HG02678 (cell line): ENCODE measurements around the gene NNAT.
"Not testable (repeated sequence)": the region's sequence is repeated elsewhere in the genome, so short reads cannot be mapped to it uniquely, and the experiment has no call there.

ENCODE experiments used
- ATAC-seq: cut with Tn5 transposase; IDR thresholded peaks from one replicate; pipeline ENCODE4 v1.9.1; 2021; ENCODE audit warnings: mild to moderate bottlenecking, moderate library complexity; ENCODE audit not compliant: unreplicated experiment

Gene NNAT, protein sequence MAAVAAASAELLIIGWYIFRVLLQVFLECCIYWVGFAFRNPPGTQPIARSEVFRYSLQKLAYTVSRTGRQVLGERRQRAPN

DNA sequence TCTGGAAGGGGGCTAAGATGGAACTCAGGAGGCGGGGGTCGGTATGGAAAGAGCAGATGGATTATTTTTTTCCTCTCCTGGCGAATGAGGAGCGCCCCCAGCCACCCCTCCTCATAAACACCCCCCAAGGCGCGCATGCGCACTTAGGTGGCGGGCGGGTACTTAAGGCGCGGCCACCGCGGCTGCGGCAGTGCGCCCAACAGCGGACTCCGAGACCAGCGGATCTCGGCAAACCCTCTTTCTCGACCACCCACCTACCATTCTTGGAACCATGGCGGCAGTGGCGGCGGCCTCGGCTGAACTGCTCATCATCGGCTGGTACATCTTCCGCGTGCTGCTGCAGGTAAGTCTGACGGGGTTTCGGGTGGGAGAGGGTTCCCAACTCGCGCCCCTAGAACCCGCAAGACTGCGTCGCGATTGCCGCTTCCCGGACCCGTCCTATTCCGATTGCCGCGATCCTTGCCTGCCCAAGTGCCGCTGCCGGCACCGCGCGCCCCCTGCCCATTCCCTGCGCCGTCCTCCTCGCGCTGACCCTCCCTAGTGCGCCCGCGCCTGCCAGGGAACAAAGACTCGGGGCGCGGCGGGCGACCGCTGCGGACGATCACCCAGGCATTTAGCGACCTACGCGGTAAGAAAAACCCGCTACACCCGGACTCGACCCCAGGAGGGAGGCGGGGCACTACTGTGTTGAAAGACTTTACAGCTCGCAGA lies at the start of gene NNAT:
Gene NNAT, plus strand, starts transcription at position 190 of the 711 bp plus-strand sequence. Its CDS starts 82 bp downstream, at position 272.
- no peak for ATAC-seq

DNA sequence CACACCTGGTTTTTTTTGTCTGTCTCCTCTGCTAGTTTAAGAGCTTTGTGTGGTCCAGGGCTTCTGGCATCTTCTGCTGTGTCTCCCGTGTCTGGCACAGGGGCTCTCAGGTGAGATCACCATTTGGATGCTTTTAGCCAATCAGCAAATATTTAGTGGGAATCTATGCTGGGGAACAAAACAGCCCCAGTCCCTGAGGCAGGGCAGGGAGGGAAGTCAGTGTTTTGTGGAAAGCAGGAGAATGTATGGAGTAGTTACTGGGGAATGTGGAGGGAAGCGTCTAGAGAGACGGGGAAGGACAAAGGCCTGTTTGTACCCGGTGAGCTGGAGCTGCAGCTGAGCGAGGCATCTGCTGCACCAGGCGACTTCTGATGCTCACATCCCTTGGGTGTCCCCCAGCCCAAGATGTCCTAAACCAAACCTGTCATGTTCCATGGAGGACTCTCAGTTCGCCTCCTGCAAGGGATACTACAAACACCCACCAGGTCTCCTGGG lies 49.3 kb upstream of the NNAT start:
- no peak for ATAC-seq

DNA sequence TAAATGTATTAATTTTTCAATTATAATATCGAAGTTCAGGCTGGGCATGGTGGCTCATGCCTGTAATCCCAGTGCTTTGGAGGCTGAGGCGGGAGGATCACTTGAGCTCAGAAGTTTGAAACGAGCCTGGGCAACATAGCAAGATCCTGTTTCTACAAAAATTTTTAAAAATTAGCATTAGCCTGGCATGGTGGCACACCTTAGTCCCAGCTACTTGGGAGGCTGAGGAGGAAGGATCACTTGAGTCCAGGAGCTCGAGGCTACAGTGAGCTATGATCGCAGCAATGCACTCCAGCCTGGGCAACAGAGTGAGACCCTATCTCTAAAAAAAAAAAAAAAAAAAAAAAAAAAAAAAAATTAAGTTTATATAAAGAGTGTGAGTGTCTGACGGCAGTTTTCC lies 48.6 kb upstream of the NNAT start:
- not testable (repeated sequence) for ATAC-seq

DNA sequence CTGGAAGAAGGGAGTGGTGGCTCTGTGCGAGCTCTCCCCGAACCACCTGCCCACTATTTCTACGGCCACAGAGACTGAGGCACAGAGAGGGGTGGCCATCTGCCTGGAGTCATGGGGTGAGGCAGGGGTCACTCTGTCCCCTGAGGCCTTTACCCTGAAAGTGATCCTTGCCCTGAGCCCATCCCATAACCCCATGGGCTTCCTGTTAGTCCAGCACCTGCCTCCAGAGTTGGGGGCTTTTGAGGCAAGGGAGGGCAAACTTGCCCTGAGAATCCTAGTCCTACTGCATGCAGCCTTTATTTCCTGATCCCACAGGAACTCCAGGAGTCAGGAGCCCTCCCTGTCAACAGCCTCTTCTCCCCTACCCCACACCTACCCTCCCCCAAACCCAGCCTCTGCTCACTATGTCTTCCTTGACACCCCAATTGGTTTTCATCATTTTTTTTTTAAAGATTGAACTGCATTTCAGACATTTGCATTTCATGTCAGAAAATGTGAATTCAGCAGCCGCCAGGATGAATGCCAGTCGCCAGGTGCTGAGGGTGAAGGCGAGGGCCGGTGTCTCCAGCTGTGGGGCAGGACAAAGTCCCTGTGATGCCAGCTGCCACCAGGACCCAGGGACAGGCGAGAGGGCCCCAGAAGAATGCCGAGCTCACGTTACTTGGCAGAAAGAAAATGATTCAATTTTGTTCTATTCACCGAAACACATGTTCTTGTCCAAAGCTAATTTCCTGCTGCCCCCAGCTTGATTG lies 47.6 kb upstream of the NNAT start:
- no peak for ATAC-seq

DNA sequence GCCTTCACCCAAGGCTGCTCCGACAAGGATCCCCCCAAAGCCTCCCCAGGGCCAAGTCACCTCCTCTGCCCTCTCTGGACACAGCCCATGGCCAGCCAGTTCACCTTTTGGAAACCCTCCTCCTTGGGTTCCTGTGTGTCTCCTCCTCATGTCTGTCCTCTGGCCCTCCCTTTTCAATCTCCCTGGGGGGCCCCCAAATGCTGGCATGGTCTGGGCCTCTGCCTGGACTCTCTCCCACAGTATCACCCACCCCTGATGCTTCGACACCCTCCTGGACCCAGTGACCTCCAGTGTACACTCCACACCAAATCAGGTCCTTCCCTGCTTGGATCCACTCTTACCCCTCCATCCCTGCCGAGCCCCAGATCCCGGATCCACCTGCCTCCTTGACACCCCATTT lies 46.7 kb upstream of the NNAT start:
- no peak for ATAC-seq

DNA sequence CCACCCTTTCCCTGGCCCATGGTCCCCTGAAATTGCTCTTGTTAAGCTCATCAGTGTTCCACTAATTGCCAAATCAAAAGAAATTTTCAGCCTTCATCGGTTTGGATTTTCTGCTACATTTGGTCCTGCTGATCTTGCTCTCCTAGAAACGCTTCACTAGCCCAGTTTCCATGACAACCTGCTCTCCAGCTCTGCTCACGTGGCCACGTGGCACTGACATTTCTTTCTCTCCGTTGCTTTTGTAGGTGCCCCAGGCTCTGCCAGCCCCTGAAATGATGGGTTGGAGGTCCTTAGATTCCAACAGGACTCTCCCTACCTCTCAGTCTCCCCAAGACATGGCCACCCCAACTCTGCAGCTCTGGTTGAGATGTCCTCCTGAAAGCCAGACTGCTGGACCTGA lies 45.8 kb upstream of the NNAT start:
- no peak for ATAC-seq

DNA sequence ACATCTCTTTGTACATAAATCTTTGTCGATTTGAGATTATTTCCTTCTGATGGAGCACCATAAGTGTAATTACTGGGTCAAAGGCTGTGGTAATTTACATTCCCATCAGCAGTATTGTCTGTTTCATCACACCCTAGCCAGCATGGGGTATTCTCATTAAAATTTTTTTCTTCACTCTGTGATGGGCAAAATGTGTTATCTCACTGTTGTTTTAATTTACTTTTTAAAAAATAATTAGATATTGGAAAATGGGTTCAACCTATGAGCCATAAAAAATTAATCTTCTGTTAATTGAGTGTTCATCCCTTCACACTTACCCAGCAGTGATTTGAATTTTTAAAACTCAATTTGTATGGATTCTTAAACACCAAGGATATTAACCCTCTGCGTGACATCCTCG lies 44.0 kb upstream of the NNAT start:
- no peak for ATAC-seq

DNA sequence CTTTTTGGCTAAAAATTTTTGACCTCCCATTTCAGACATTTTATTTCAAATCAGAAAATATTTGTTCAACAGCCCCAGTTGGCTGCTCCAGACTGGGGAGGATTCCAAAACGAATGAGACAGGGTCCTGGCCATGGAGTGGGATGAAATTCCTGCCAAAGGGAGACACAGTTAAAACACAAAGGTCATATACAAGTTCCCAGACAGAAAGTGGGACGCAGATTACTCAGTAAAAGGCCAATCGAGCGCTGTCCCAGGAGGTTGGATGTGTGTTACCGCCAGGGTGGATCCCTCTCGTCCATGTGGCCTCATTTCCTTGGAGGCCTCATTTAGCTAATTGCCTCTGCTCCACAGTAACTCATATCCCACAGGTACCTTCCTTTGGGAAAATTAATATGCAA lies 41.8 kb upstream of the NNAT start:
- ATAC-seq, result no peak

DNA sequence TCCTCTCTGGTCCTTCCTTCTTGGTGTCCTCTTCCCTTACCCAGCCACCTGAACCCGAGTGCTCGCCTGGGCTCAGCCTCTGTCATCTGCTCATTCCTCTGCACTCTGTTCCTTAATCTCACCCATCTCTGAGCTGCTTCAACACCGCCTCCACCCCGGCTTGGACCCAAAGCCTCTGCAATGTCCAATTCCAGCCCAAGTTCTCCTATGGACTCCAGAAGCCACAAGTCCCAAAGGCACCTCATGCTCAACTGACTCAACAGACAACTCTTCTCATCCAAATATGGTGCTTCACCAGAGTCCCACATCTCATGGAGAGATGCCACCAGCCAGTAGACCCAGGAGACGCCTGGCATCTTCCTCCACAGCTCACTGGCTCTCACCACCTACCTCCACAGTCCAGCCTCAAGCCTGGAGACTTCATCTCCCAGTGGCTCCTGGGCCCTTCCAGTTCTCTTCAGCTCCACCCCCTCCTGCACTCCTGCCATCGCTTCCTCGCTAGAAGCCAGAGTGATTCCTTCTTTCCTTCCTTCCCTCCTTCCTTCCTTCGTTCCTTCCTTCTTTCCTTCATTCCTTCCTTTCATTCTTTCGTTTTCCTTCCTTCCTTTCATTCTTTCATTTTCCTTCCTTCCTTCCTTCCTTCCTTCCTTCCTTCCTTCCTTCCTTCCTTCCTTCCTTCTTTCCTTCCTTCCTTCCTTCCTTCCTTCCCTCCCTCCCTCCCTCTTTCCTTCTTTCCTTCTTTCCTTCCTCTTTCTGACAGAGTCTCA lies 40.9 kb upstream of the NNAT start:
- no peak for ATAC-seq

DNA sequence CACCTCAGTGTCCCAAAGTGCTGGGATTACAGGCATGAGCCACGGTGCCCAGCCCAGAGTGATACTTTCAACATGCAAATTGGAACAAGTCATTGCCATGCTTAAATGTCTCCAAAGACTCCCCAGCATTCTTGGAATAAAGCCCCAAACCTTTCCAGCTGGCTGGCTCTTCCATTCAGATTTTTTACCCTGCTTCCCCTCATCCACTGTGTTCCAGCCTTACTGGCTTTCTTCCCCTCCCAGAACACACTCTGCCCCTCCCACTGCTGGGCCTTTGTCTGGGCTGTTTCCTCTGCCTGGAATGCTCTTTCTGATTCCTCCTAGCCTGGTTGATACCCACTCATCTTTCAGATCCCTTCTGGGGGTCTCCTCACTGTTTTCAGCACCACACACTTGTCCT lies 40.1 kb upstream of the NNAT start:
- ATAC-seq, result no peak

DNA sequence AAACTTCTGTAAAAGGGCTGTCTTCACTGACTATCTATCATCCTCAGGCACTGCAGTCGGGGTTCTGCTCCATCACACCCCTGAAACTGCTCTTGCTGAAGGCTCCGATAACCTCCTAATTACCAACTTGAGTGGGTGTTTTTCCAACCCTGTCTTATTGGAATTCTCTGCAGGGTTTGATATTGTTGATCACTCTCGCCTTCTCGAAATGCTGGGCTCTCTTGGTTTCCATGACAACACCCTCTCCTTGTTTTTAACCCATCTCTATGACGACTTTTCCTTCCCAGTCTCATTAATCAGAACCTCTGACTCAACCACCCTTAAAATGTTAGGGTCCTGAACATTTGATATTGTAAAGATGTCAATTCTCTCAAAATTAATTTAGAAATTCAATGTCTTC lies 39.4 kb upstream of the NNAT start:
- no peak for ATAC-seq

DNA sequence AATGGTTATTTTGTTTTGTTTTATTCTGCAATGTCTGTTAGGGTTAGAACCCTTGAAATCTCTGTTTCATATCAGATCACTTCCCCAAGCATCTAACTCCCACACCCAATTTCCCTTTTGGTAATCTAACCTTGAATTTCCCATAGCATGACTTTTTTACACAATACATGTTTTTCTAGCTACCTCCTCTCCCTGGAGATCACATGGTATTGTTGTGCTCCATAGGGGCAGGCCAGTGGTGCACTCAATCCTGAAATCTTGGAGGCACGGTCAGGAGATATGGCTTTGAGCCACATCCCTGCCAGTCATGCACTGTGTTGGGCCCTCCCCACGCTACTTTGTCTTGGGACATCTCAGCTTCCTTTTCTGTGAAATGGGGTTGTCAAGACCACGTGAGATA lies 36.7 kb upstream of the NNAT start:
- no peak for ATAC-seq

DNA sequence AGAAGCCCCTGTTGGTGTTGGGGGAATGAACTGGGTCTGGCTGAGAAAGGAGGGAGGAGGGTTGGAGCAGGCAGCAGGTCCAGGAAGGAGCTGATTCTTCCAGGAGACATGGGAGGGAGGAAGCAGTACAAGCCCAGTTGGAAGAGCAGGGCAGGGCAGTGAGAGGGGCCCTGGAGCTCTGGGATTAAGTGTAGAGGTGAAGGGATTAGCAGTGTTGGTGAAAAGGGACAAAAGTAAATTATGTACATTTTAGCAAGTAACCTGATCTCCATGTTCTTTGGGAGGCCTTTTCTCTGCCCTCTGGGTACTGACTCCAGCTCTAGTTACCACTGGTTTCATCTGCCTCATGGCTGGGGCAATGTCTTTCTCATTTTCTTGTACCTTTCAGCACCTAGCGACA lies 34.8 kb upstream of the NNAT start:
- not testable (repeated sequence) for ATAC-seq

DNA sequence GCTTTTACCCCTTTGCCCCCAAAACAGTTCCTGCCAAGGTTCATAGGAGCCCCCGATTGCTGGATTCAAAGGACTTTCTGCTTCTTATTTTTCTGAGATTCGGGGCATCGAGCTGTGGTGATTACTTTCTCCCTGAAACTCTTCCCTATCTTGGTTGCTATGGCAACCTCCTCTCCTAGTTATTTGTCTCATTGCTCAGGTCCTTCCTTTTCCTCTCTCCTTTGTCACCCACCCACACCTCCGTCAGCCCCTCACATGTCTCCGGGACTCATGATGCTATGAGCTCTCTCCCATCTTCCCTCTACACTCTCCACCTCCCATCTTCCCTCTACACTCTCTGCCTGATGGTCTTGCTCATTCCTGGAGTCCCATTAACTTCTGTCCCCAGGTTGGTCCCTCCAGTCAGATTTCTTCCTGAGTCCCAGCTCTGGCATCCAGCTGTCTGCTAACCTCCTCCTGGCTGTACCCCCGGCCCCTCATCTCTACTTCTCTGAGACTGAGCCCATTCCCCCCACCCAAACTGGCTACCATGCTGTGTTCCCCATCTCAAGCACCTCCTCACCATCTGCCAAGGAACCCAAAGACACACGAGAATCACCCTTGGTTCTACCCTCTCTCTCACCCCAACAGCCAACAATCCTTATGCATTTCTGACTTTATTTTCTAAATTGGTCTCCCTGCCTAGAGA lies 30.2 kb upstream of the NNAT start:
- no peak for ATAC-seq

DNA sequence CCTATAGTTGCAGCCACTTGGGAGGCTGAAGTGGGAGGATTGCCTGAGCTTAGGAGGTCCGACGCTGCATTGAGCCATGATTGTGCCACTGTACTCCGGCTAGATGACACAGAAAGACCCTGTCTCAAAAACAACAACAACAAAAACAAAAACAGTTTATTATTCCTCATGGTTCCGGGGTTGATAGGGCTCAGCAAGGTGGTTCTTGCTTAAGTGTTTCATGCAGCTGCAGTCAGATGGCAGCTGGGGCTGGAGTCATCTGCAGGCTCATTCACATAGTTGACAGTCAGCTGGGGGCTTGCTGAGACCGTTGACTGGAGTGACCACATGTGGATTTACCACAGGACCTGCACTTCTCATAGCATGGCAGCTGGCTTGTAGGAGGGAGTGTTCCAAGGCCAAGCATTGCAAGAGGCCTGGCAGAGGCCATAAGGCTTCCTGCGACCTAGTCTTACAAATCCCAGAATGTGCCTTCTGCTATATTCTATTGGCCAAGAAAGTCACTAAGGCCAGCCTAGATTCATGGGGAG lies 28.9 kb upstream of the NNAT start:
- no peak for ATAC-seq

DNA sequence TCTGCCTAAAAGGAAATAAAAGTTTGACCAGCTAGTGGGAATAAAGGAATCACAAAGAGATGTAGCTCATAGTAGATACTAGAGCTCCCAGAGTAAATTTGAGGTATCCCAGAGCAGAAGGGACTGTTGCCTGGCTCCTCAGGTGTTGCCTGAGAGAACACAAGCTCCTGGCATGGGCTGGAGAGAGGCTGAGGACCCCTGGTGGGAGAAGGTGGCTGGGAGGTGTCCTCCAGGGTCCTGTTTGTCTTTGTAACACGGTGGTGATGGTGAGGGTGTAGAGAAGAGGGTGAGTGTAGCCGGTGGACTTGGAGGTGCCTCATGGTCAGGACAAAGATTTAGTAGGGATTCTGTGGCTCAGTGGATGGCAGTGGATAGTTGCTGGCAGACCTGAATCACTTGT lies 28.1 kb upstream of the NNAT start:
- ATAC-seq, result no peak

DNA sequence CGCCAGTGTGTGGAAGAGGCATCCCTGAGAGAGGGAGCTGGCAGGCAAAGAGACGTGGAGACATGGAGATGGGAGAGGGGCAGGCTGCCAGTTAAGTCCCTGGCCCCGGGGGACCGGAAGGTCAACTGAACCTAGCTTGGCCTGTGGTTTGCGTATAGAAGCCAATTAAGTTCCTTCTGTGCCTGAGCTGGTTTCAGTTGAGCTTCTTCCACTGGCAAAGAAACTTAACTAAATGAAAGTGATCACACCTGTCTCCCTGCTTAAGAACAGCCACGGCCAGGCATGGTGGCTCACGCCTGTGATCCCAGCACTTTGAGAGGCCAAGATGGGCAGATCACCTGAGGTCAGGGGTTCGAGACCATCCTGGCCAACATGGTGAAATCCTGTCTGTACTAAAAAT lies 26.7 kb upstream of the NNAT start:
- no peak for ATAC-seq

DNA sequence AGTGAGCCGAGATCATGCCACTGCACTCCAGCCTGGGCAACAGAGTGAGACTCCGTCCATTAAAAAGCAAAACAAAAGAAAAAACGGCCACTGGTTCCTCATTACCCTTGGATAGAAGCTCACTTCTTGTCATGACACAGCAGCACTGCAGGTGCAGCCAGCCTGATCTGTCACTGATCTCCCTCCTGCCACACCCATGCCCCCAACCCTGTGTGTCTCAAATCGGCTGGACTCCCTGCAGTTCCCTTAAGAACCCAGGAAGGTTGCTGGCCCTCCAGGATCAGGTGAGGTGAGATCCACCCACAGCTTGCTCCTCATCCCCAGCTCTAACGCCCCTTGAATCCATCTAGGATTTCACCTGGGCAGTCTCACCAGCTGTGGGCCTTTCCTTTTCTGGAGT lies 26.3 kb upstream of the NNAT start:
- ATAC-seq, result no peak

DNA sequence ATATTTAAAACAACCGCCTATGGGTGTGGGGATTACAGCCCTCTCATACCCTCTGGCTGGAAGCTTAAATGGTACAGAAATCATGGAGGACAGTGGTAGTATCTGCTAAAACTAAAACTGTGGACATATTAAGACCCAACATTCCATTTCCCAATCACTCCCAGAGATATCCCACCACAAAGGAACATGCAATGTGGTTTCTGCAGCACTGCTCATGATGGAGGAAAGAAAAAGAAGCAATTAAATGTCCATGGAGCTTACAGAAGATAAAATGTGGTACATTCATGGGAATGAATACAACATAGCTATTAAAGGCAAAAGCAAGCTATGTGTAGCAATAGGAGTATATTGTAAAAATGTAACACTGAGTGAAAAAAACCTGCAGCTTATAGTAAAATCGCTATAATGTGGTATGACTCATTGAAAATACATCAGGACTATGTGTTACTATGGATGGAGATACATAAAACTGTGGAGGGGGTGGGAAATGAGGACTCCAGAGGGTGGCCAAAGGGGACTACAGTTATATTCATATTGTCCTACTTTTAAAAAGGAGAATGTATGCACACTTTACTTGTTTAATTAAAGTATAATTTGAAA lies 22.9 kb upstream of the NNAT start:
- no peak for ATAC-seq

DNA sequence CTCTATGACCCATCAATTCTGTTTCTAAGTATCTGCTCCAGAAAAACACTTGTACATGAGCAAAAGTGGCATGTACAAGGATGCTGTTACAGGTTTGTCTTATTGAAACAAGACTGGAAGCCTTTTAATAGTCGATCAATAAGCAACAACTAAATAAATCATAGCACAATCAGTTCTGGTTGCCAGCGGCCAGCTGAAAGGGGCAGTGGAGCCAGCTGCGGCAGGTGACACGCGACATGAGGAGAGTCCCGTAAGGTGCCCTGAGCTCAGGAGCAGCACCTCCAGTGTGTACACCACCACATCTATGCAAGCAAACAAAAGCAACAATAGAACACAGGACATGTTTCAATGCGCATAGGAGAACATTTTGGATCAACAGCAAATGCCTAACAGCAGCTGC lies 20.7 kb upstream of the NNAT start:
- ATAC-seq, result no peak
